ENCODE results near the gene SREK1IP1.

The SREK1IP1 gene

GRCh38 chr5:64678374-64678773 lies 90.1 kb downstream of the SREK1IP1 start (continued):
- no peak for TF ChIP-seq TSHZ2 (CRISPR knock-in tag; IDR thresholded peaks at IDR 0.05)
- no peak for TF ChIP-seq PPARA (CRISPR knock-in tag; IDR thresholded peaks at IDR 0.05; ENCODE audit: borderline replicate concordance)
- no peak for TF ChIP-seq RARB (CRISPR knock-in tag; IDR thresholded peaks at IDR 0.05)

- no peak for ATAC-seq
- no peak for TF ChIP-seq CSDC2 (CRISPR knock-in tag; IDR thresholded peaks at IDR 0.05)
- no peak for TF ChIP-seq ZFP30 (CRISPR knock-in tag; IDR thresholded peaks at IDR 0.05)
- TF ChIP-seq GLIS3 (CRISPR knock-in tag; IDR thresholded peaks at IDR 0.05): no peak
- no peak for TF ChIP-seq TOX (CRISPR knock-in tag; IDR thresholded peaks at IDR 0.05; ENCODE audit: borderline replicate concordance)
Measured at GRCh38 chr5:64671678-64672077, 96.8 kb downstream of the SREK1IP1 start.

GRCh38 chr5:64670277-64670676 lies 98.2 kb downstream of the SREK1IP1 start:
- ATAC-seq: no peak
- TF ChIP-seq CSRNP3 (CRISPR knock-in tag; IDR thresholded peaks at IDR 0.05) (no peak), ARNTL (CRISPR knock-in tag; IDR thresholded peaks at IDR 0.05; ENCODE audit: borderline replicate concordance, low read depth) (no peak), PATZ1 (CRISPR knock-in tag; IDR thresholded peaks at IDR 0.05; ENCODE audit: borderline replicate concordance) (no peak), ZC3H10 (CRISPR knock-in tag; IDR thresholded peaks at IDR 0.05) (no peak), PPARA (CRISPR knock-in tag; IDR thresholded peaks at IDR 0.05; ENCODE audit: borderline replicate concordance) (no peak), RARB (CRISPR knock-in tag; IDR thresholded peaks at IDR 0.05) (no peak), ISL1 (CRISPR knock-in tag; IDR thresholded peaks at IDR 0.05) (no peak), TCF4 (CRISPR knock-in tag; IDR thresholded peaks at IDR 0.05; ENCODE audit: borderline replicate concordance) (no peak), ZNF70 (CRISPR knock-in tag; IDR thresholded peaks at IDR 0.05) (no peak), BACH2 (CRISPR knock-in tag; IDR thresholded peaks at IDR 0.05; ENCODE audit: borderline replicate concordance) (no peak)

Data from SK-N-SH treated with all-trans-retinoic acid at 6 μM for 48 hours (cell line).